Loucy (cell line): Measurements from ENCODE around the gene SP2.

ENCODE experiments used
- H2AFZ ChIP-seq: fragments of 200-600 bp; sonication (generic); 2 replicates; pipeline ENCODE4 v1.6.0; 2016; ENCODE audit warnings: antibody characterized with exemption, mild to moderate bottlenecking, low read length, moderate library complexity
- H3F3A ChIP-seq: fragments of 200-600 bp; 2 replicates; pipeline ENCODE4 v1.6.0; 2016; ENCODE audit warnings: antibody characterized with exemption, low read depth, mild to moderate bottlenecking
- H3K27me3 ChIP-seq: fragments of 200-600 bp; sonication (generic); 2 replicates; pipeline ENCODE4 v1.6.1; 2014; ENCODE audit warnings: low read length, mild to moderate bottlenecking; ENCODE audit not compliant: insufficient read depth, poor library complexity, severe bottlenecking
- H3K36me3 ChIP-seq: fragments of 200-600 bp; sonication (generic); 2 replicates; pipeline ENCODE4 v1.6.1; 2016; ENCODE audit warnings: low read length; ENCODE audit not compliant: insufficient read depth
- H3K4me1 ChIP-seq: fragments of 200-600 bp; sonication (generic); 2 replicates; pipeline ENCODE4 v1.5.1; 2014; ENCODE audit warnings: low read length, mild to moderate bottlenecking; ENCODE audit not compliant: insufficient read depth, poor library complexity, severe bottlenecking
- H3K4me2 ChIP-seq: fragments of 200-600 bp; sonication (generic); 2 replicates; pipeline ENCODE4 v1.6.0; 2014; ENCODE audit warnings: antibody characterized with exemption, low read length, low read depth, mild to moderate bottlenecking; ENCODE audit not compliant: poor library complexity, severe bottlenecking
- H3K4me3 ChIP-seq: fragments of 200-600 bp; sonication (generic); 2 replicates; pipeline ENCODE4 v1.5.1; 2014; ENCODE audit warnings: low read length, mild to moderate bottlenecking, mixed read lengths; ENCODE audit not compliant: poor library complexity, severe bottlenecking
- H3K79me2 ChIP-seq: fragments of 200-600 bp; sonication (generic); 2 replicates; pipeline ENCODE4 v1.6.1; 2014; ENCODE audit warnings: low read length; ENCODE audit not compliant: insufficient read depth
- H3K9ac ChIP-seq: fragments of 200-600 bp; sonication (generic); 2 replicates; pipeline ENCODE4 v1.6.0; 2014; ENCODE audit warnings: mild to moderate bottlenecking, low read depth, low read length, moderate library complexity; ENCODE audit not compliant: poor library complexity, severe bottlenecking
- H3K9me2 ChIP-seq: fragments of 200-600 bp; sonication (generic); replicated peaks from 2 replicates; pipeline ENCODE4 v1.6.1; 2016; ENCODE audit warnings: low read depth, low read length, mixed read lengths
- H3K9me3 ChIP-seq: fragments of 200-600 bp; sonication (generic); 2 replicates; pipeline ENCODE4 v1.6.1; 2014; ENCODE audit warnings: mild to moderate bottlenecking, antibody characterized with exemption, low read length, low read depth; ENCODE audit not compliant: insufficient read depth
- H4K20me1 ChIP-seq: fragments of 200-600 bp; sonication (generic); 2 replicates; pipeline ENCODE4 v1.6.0; 2014; ENCODE audit warnings: antibody characterized with exemption, low read length, mild to moderate bottlenecking; ENCODE audit not compliant: insufficient read depth, poor library complexity, severe bottlenecking
- CTCF ChIP-seq: fragments of 200-600 bp; sonication (generic); conservative IDR thresholded peaks from 2 replicates; pipeline ENCODE4 v1.5.1; 2014; ENCODE audit warnings: mild to moderate bottlenecking, antibody characterized with exemption, low read length
- EZH2phosphoT487 ChIP-seq: fragments of 200-600 bp; IDR thresholded peaks from 2 replicates; pipeline ENCODE4 v1.6.1; 2018; ENCODE audit warnings: antibody characterized with exemption, mild to moderate bottlenecking, moderate library complexity, borderline replicate concordance

The SP2 gene

GRCh38 chr17:47877368-47878034, 18.5 kb upstream of the SP2 start:
- Histone ChIP-seq H4K20me1 (no peaks in the 10 kb centered on the region), H3K9me3 (no peaks in the 10 kb centered on the region), H3K27me3 (no peaks in the 10 kb centered on the region), H3K9me2 (no peaks in the 10 kb centered on the region), H3F3A (no peaks in the 10 kb centered on the region), H3K36me3 (no peaks in the 10 kb centered on the region), H3K79me2 (no peaks in the 10 kb centered on the region), H3K4me2 (no peak overlapping the region), H3K4me1 (no peaks in the 10 kb centered on the region), H3K9ac (no peak overlapping the region), H2AFZ (no peak overlapping the region), H3K4me3 (no peak overlapping the region)
- TF ChIP-seq EZH2phosphoT487, result no peak
- TF ChIP-seq CTCF, result no peak

DNA sequence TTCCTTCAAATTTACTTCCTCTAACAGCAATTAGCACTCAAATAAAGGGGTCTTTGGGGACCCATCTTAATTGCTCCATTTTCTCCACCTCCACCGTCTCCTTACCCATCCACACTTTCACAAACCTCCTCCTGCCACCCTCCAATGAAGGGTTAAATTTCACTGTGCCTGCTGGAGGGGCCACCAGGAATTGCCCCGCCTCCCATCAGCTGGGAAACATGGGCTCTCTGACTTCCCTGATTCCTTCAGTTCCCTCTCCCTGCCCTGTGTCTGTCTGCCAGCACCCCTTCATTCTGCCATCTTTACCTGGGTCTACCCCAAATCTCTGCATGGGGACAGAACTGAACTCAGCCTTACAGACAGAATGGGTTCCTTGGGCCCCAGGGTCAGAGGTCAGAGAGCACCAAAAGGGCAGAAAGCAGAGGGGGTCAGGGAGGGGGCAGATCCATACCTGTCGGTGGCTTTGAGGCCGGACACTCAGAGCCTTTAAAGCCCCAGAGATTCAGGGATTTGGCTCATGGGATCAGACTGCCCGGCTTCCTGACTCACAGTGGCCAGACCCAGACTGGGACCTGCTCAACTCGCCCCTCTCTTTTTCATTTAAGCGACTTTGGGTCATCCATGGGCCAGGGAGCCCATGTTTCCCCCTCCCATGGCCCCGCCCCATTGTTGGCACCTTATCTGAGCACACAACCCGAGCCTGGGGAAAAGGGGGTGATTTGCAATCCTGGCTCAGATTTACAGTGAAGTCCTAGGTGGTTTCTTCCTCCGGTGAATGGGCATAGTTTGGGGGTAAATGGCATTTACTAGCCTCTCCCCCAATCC, 17.6 kb upstream of the SP2 start:
- no peaks in the 10 kb centered on the region for H4K20me1 ChIP-seq
- H3K9me2 ChIP-seq, result no peaks in the 10 kb centered on the region
- no peaks in the 10 kb centered on the region for H3K27me3 ChIP-seq
- H3K9me3 ChIP-seq, result no peaks in the 10 kb centered on the region
- TF ChIP-seq CTCF (no peak), EZH2phosphoT487 (no peak)
- H3K4me2 ChIP-seq, result no peak overlapping the region
- no peak overlapping the region for H3K4me3 ChIP-seq
- H3K9ac ChIP-seq, result no peak overlapping the region
- no peaks in the 10 kb centered on the region for H3F3A ChIP-seq
- no peaks in the 10 kb centered on the region for H3K4me1 ChIP-seq
- H3K79me2 ChIP-seq, result no peaks in the 10 kb centered on the region
- H2AFZ ChIP-seq, result no peak overlapping the region
- no peaks in the 10 kb centered on the region for H3K36me3 ChIP-seq

DNA sequence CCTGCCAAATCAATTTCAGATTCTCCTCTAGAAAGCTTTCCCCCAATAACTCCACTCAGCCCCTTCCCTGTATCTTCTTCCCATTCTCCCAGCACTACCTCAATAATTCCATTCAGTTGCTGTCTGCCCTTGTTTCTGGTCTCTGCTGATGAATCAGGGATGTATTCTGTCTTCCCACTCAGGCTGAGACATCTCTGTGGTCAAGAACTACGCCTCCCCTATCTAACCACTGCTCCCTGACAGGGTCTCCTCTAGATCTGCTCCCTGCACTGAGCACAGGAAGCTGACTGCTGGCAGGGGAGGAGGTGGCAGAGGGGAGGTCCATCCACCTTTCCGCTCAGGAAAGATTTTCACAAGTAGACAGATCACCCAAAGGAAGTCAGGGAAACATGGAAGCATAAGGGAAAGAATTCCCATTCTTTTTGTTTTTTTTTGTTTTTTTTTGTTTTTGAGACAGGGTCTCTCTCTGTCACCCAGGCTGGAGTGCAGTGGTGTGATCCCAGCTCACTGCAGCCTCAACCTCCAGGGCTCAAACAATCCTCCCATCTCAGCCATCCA, 16.9 kb upstream of the SP2 start:
- Histone ChIP-seq H3K36me3 (no peaks in the 10 kb centered on the region), H3F3A (no peaks in the 10 kb centered on the region), H3K9ac (no peak overlapping the region), H3K4me3 (no peak overlapping the region), H3K27me3 (no peaks in the 10 kb centered on the region), H4K20me1 (no peaks in the 10 kb centered on the region), H2AFZ (no peak overlapping the region), H3K9me3 (no peaks in the 10 kb centered on the region), H3K4me1 (no peaks in the 10 kb centered on the region), H3K9me2 (no peaks in the 10 kb centered on the region), H3K79me2 (no peaks in the 10 kb centered on the region), H3K4me2 (no peak overlapping the region)
- TF ChIP-seq CTCF (no peak), EZH2phosphoT487 (no peak)
